Liver (tissue), 9 donors: ENCODE data around the gene ZSCAN10. TPM values are rescaled to one million over a fixed set of nuclear protein-coding genes. Genes with fewer than 3 reads are reported as not detected.
A peak's percentile ranks its signal among the peaks of the same experiment; 100 is the strongest.

Source experiments
- DNase-seq: peaks from one replicate; pipeline ENCODE4 v3.0.0-alpha.2; 2017; ENCODE audit warnings: low spot score
- H3K27ac ChIP-seq, 2 donors: one replicate each; pipeline ENCODE4 v1.7.0; 2013; ENCODE audit warnings: inconsistent platforms in 2 of 2, low read length in 2 of 2, control low read depth in 1 of 2, low read depth in 1 of 2, mild to moderate bottlenecking in 1 of 2
- H3K27me3 ChIP-seq, 4 donors: one replicate each; pipeline versions ENCODE4 v1.6.1 to v1.7.0; 2013; ENCODE audit warnings: low read length in 3 of 4, inconsistent platforms in 1 of 4, mild to moderate bottlenecking in 1 of 4, moderate library complexity in 1 of 4; ENCODE audit not compliant: control insufficient read depth in 4 of 4, insufficient read depth in 4 of 4
- H3K36me3 ChIP-seq, 4 donors: one replicate each; pipeline versions ENCODE4 v1.6.1 to v1.7.0; 2013; ENCODE audit warnings: low read length in 3 of 4, mild to moderate bottlenecking in 3 of 4, low read depth in 1 of 4, moderate library complexity in 1 of 4; ENCODE audit not compliant: control insufficient read depth in 4 of 4, insufficient read depth in 3 of 4
- H3K4me1 ChIP-seq, 4 donors: one replicate each; pipeline versions ENCODE4 v1.6.1 to v1.7.0; 2013; ENCODE audit warnings: low read length in 3 of 4, mild to moderate bottlenecking in 3 of 4, moderate library complexity in 1 of 4; ENCODE audit not compliant: control insufficient read depth in 4 of 4, insufficient read depth in 4 of 4
- H3K4me3 ChIP-seq, 3 donors: one replicate each; pipeline versions ENCODE4 v1.6.1 to v1.7.0; 2013; ENCODE audit warnings: low read length in 3 of 3, control low read depth in 1 of 3, low read depth in 1 of 3, mild to moderate bottlenecking in 1 of 3
- H3K9ac ChIP-seq, 2 donors: one replicate each; pipeline ENCODE4 v1.7.0; 2013; ENCODE audit warnings: low read length in 2 of 2, mild to moderate bottlenecking in 2 of 2, moderate library complexity in 2 of 2, control low read depth in 1 of 2, low read depth in 1 of 2
- H3K9me3 ChIP-seq, 4 donors: one replicate each; pipeline versions ENCODE4 v1.6.1 to v1.7.0; 2013; ENCODE audit warnings: low read length in 3 of 4; ENCODE audit not compliant: control insufficient read depth in 4 of 4
- EGR1 ChIP-seq, 2 donors: IDR thresholded peaks; 2 replicates each; pipeline ENCODE4 v1.6.1; 2016 to 2018; ENCODE audit warnings: antibody characterized with exemption in 2 of 2, low read depth in 2 of 2
- FOXA1 ChIP-seq: IDR thresholded peaks from 2 replicates; pipeline ENCODE4 v1.6.1; 2016; ENCODE audit warnings: antibody characterized with exemption
- FOXA2 ChIP-seq: IDR thresholded peaks from 2 replicates; pipeline ENCODE4 v1.6.1; 2016; ENCODE audit warnings: antibody characterized with exemption
- GABPA ChIP-seq, 2 donors: IDR thresholded peaks in 1 of 2; conservative IDR thresholded peaks in 1 of 2; 2 replicates each; pipeline ENCODE4 v1.6.1; 2016; ENCODE audit warnings: antibody characterized with exemption in 2 of 2, mild to moderate bottlenecking in 1 of 2, moderate library complexity in 1 of 2
- HNF4A ChIP-seq, 2 donors: conservative IDR thresholded peaks; 2 replicates each; pipeline ENCODE4 v1.6.1; 2016; ENCODE audit warnings: antibody characterized with exemption in 2 of 2, mild to moderate bottlenecking in 2 of 2
- HNF4G ChIP-seq: IDR thresholded peaks from 2 replicates; pipeline ENCODE4 v1.6.1; 2016; ENCODE audit warnings: antibody characterized with exemption
- JUND ChIP-seq, 2 donors: IDR thresholded peaks; 2 replicates each; pipeline ENCODE4 v1.6.1; 2016; ENCODE audit warnings: antibody characterized with exemption in 2 of 2
- NR2F2 ChIP-seq: IDR thresholded peaks from 2 replicates; pipeline ENCODE4 v1.6.1; 2016; ENCODE audit warnings: antibody characterized with exemption
- RAD21 ChIP-seq, 2 donors: IDR thresholded peaks; 2 replicates each; pipeline ENCODE4 v1.6.1; 2016; ENCODE audit warnings: antibody characterized with exemption in 2 of 2, mild to moderate bottlenecking in 2 of 2
- RXRA ChIP-seq, 2 donors: IDR thresholded peaks; 2 replicates each; pipeline ENCODE4 v1.6.1; 2017 to 2018; ENCODE audit warnings: antibody characterized with exemption in 2 of 2, mild to moderate bottlenecking in 1 of 2
- SP1 ChIP-seq: IDR thresholded peaks from 2 replicates; pipeline ENCODE4 v1.6.1; 2018; ENCODE audit warnings: antibody characterized with exemption, mild to moderate bottlenecking
- TAF1 ChIP-seq: conservative IDR thresholded peaks from 2 replicates; pipeline ENCODE4 v1.6.1; 2016; ENCODE audit warnings: antibody characterized with exemption, mild to moderate bottlenecking
- YY1 ChIP-seq: IDR thresholded peaks from 2 replicates; pipeline ENCODE4 v1.6.1; 2016; ENCODE audit warnings: antibody characterized with exemption, mild to moderate bottlenecking
- WGBS: extraction: QIAGEN DNeasy Blood & Tissue Kit; methylation state at CpG from one replicate; pipeline ENCODE4 v1.1.7; 2013; 5-methylcytosine and 5-hydroxymethylcytosine counted together
- polyA plus RNA-seq, 2 donors: library from polyadenylated mRNA; stranded (reverse) in 1 of 2; unstranded in 1 of 2; fragments of 200-250 nt in 1 of 2; fragments of >200 nt in 1 of 2; fragmentation: Nextera tagmentation in 1 of 2; extraction: Ambion mirVana in 1 of 2; gene quantifications; one replicate each; pipeline versions ENCODE4 v1.2.1 to v1.2.3, GENCODE V29; 2013 to 2015
- total RNA-seq, 2 donors: library from RNA; depleted of rRNA; stranded (reverse); fragments of >200 nt; gene quantifications; one replicate each; pipeline ENCODE4 v1.2.3, GENCODE V29; 2014
- TF ChIP-seq, protein P1 (sequence below): fragments of 150-350 bp; IDR thresholded peaks from 2 replicates; pipeline ENCODE4 v1.5.1; 2017; ENCODE audit warnings: improper control_type of control experiment, low read depth, low read length; ENCODE audit not compliant: missing input control
- TF ChIP-seq, protein P2 (sequence below): IDR thresholded peaks from 2 replicates; pipeline ENCODE4 v1.6.1; 2016; ENCODE audit warnings: antibody characterized with exemption
- TF ChIP-seq, protein P3 (sequence below): IDR thresholded peaks from 2 replicates; pipeline ENCODE4 v1.6.1; 2016; ENCODE audit warnings: antibody characterized with exemption, mild to moderate bottlenecking
- TF ChIP-seq, protein P4 (sequence below): IDR thresholded peaks from 2 replicates; pipeline ENCODE4 v1.6.1; 2016; ENCODE audit warnings: antibody characterized with exemption
- TF ChIP-seq, protein P5 (sequence below): IDR thresholded peaks from 2 replicates; pipeline ENCODE4 v1.6.1; 2016; ENCODE audit warnings: antibody characterized with exemption
- donor health status: healthy.
- donor health status: healthy.
- donor health status: healthy.
- donor health status: healthy.
- donor health status: healthy.

Gene ZSCAN10
- total and polyA plus RNA-seq, 4 donors = not detected

DNA sequence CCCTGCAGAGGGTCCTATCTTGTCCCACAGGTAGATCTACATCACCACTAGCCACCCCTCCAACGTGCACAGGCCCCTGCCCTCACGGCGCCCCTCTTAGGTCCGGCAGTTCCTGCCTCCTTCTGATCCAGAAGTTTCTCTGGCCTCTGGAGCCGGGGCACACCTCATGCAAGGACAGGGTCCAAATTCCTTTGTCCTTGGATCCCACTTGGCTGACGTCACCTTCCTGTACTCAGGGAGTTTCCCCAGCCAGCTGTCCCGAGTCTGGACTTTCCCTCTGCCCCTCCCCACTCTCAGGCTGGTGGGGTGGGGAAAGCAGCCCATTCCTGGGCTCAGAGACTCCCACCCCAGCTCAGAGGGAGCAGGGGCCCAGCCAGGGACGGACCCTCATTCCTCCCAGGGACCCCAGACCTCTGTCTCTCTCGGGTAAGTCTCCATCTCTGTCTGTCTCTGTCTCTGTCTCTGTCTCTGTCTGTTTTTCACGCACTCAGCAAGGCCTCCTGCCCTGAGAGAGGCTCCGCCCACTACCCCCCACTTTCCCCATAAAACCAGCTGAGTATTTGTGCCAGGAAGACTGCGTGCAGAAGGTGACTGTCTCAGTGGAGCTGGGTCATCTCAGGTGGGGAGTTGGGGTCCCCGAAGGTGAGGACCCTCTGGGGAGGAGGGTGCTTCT lies 33.9 kb downstream of the ZSCAN10 start, which contains the start of gene IL32:
Gene IL32, plus strand, starts transcription at position 572 of the 673 bp plus-strand sequence. CDS start 172 bp downstream, outside the sequence.
- TF ChIP-seq GABPA (IDR thresholded peaks at IDR 0.05 in 1 of 2, conservative IDR thresholded peaks at IDR 0.05 in 1 of 2) (peak in 1 of 2 donors; percentile 37), NR2F2 (peak; percentile 46), HNF4A (conservative IDR thresholded peaks at IDR 0.05) (peak; percentile 99 to 100), FOXA2 (no peak), SP1 (peak; percentile 91), HNF4G (peak; percentile 93), TAF1 (peak; percentile 24), EGR1 (IDR thresholded peaks at IDR 0.05; ENCODE audit: low read depth in 2 of 2) (no peak), FOXA1 (no peak), JUND (IDR thresholded peaks at IDR 0.05) (peak; percentile 94), YY1 (peak; percentile 56), RAD21 (IDR thresholded peaks at IDR 0.05) (no peak), RXRA (IDR thresholded peaks at IDR 0.05) (peak; percentile 86 to 89)
- TF ChIP-seq, protein P1, sequence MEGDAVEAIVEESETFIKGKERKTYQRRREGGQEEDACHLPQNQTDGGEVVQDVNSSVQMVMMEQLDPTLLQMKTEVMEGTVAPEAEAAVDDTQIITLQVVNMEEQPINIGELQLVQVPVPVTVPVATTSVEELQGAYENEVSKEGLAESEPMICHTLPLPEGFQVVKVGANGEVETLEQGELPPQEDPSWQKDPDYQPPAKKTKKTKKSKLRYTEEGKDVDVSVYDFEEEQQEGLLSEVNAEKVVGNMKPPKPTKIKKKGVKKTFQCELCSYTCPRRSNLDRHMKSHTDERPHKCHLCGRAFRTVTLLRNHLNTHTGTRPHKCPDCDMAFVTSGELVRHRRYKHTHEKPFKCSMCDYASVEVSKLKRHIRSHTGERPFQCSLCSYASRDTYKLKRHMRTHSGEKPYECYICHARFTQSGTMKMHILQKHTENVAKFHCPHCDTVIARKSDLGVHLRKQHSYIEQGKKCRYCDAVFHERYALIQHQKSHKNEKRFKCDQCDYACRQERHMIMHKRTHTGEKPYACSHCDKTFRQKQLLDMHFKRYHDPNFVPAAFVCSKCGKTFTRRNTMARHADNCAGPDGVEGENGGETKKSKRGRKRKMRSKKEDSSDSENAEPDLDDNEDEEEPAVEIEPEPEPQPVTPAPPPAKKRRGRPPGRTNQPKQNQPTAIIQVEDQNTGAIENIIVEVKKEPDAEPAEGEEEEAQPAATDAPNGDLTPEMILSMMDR = no peak
- TF ChIP-seq, protein P2, sequence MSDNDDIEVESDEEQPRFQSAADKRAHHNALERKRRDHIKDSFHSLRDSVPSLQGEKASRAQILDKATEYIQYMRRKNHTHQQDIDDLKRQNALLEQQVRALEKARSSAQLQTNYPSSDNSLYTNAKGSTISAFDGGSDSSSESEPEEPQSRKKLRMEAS = peak; percentile 72
- TF ChIP-seq, protein P3, sequence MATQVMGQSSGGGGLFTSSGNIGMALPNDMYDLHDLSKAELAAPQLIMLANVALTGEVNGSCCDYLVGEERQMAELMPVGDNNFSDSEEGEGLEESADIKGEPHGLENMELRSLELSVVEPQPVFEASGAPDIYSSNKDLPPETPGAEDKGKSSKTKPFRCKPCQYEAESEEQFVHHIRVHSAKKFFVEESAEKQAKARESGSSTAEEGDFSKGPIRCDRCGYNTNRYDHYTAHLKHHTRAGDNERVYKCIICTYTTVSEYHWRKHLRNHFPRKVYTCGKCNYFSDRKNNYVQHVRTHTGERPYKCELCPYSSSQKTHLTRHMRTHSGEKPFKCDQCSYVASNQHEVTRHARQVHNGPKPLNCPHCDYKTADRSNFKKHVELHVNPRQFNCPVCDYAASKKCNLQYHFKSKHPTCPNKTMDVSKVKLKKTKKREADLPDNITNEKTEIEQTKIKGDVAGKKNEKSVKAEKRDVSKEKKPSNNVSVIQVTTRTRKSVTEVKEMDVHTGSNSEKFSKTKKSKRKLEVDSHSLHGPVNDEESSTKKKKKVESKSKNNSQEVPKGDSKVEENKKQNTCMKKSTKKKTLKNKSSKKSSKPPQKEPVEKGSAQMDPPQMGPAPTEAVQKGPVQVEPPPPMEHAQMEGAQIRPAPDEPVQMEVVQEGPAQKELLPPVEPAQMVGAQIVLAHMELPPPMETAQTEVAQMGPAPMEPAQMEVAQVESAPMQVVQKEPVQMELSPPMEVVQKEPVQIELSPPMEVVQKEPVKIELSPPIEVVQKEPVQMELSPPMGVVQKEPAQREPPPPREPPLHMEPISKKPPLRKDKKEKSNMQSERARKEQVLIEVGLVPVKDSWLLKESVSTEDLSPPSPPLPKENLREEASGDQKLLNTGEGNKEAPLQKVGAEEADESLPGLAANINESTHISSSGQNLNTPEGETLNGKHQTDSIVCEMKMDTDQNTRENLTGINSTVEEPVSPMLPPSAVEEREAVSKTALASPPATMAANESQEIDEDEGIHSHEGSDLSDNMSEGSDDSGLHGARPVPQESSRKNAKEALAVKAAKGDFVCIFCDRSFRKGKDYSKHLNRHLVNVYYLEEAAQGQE = peak; percentile 75
- TF ChIP-seq, protein P4, sequence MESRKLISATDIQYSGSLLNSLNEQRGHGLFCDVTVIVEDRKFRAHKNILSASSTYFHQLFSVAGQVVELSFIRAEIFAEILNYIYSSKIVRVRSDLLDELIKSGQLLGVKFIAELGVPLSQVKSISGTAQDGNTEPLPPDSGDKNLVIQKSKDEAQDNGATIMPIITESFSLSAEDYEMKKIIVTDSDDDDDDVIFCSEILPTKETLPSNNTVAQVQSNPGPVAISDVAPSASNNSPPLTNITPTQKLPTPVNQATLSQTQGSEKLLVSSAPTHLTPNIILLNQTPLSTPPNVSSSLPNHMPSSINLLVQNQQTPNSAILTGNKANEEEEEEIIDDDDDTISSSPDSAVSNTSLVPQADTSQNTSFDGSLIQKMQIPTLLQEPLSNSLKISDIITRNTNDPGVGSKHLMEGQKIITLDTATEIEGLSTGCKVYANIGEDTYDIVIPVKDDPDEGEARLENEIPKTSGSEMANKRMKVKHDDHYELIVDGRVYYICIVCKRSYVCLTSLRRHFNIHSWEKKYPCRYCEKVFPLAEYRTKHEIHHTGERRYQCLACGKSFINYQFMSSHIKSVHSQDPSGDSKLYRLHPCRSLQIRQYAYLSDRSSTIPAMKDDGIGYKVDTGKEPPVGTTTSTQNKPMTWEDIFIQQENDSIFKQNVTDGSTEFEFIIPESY = no peak
- TF ChIP-seq, protein P5, sequence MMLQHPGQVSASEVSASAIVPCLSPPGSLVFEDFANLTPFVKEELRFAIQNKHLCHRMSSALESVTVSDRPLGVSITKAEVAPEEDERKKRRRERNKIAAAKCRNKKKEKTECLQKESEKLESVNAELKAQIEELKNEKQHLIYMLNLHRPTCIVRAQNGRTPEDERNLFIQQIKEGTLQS = peak; percentile 77
- Histone ChIP-seq H3K4me1 (peaks cover under 1 to 15% (median 8%) of the 10 kb centered on the region in 4 donors), H3K36me3 (peaks cover 0 to 9% (median 3%) of the 10 kb centered on the region in 4 donors), H3K4me3 (peak within 1 kb of the TSS; percentile 51 to 89 (median 84)), H3K27me3 (no peaks in the 10 kb centered on the region), H3K9me3 (no peaks in the 10 kb centered on the region), H3K9ac (peak within 1 kb of the TSS; percentile 84 to 97), H3K27ac (peak within 1 kb of the TSS; percentile 82 to 88)
- WGBS = 29% methylated on average over 13 of the region's 13 CpGs
- DNase-seq = peak; percentile 46
